ENCODE data around the gene RAD9A.
A peak's percentile ranks its signal among the peaks of the same experiment; 100 is the strongest.

RAD9A gene

DNA sequence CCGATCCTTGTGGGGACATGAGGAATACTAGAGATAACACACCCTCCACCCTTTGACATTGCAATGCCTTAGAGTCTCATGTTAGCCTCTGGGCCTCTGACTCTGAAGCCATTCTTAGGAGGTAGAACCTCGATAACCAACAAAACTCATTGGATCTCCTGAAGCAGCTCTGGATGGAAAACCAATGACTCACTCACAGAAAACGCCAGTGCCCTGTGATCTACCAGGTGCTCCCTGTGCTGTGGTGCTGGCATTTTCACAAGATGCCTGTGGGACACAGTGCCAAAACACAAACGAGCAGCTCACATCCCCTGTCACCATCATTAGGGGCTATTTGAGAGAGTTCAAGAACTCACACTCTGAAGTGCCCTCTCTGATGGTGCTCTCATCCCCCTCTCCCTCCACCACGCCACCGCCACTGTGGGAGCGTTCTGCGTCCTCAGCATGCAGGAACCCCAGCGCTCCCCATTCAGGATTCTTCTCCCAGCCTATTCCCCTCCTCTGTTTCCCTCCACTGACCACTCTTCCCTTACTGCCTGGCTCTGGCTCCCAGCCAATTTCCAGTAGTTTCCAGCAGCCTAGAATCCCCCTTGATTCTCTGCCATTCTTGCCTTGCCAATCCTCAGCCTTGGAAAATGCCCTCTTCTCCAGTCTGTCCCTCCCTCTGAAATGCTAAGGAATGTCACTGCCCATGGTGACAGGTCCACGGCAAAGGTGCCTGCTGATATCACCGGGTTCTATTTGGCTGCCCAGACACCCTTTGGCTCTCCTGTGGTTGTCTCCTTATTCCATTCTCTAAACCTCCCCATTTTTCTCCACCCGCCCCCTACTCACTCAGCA is 33.7 kb upstream of the RAD9A start:
- DNase-seq = no peak

DNA sequence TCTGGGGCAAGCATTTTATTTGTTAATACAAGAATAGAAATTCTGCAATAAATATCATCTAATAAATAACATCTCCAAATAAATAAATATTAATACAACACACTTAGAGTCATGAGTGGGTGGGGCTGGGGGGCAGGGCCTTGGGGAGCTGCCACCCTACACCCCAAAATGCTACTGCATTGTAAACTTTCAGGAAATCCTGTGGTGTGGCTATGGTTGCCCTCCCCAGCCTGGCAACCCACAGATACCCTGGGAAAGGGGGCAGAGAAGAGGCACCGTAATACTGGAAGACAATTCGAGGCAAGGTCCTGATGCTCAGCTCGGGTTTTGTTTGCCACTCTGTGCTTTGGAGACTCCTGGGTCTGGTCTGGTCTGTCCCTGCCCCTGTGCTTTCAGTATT is 27.6 kb upstream of the RAD9A start:
- DNase-seq = no peak

DNA sequence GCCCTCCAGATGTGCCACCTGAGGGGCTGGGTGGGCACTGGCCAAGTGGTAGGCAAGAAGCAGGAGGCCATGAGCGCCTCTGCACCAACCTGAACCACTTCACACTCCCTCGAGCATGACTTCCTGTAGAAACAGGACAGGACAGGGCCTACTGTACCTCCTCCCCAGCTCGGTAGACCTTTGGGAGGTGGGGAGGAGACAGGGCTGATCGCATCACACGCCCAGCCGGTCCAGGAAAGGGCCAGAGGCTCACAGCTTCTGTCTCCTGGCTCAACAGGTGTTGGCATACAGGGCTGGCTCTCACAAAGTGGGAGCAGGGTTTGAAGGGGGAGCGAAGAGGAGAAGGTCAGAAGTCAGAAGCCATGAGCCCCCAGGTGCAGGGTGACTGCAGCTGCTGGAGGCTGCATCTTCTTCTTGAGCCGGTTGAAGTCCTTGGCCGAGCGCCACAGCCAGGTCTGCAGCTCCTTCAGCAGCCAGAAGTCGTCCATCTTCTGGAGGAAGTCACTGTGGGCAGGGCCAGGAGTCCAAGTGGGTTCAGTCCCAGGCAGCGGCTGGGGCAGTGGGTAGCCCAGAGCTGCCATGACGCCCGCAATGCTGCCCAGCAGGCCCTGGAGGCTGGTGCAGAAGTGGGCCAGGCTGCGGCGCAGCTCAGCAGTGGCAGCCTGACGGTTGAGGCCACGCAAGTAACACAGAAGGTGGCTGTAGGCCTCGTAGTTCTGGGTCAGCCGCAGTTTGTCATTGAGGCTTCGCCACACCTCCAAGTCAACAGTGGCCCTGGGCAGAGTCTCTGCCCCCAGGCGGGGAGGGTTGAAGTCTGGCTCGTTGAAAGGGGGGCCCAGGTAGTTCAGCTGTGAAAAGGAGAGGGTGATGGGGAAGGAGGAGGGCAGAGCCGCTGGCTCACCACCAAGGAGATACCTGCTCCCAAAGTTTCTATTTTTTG is 26.7 kb upstream of the RAD9A start:
- no peak for DNase-seq

DNA sequence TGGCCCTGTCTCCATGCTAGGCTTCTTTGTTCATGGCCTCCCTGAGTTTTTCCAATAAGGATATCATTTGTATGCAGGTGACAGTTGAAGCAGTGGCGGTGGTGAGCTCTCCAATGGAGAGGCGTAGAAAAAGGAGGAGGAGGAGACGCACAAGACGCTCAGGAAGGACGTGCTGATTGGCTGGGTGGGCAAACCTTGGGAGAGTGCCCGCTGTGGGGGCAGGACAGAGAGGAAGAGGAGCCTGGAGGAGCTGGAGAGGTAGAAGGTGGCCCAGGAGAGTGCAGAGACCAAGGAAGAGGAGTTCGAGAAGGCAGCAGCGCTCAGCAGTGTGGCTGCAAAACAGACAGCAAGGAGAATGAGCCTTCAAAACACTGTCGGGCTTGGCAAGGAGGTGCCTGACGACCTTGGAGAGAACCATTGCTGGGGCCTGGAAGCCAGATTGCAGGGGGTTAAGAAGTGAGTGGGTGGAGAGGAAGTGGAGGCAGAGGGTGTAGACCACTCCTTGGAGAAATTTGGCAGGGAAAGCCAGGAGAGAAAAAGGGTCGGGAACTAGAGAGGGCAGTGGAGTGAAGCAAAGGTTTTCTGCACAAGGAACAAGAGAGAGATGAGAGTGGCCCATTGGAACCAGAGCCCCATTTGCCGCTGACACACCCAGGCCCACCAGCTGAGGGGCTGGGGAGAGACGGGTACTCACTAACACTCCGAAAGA is 25.9 kb upstream of the RAD9A start:
- no peak for DNase-seq

DNA sequence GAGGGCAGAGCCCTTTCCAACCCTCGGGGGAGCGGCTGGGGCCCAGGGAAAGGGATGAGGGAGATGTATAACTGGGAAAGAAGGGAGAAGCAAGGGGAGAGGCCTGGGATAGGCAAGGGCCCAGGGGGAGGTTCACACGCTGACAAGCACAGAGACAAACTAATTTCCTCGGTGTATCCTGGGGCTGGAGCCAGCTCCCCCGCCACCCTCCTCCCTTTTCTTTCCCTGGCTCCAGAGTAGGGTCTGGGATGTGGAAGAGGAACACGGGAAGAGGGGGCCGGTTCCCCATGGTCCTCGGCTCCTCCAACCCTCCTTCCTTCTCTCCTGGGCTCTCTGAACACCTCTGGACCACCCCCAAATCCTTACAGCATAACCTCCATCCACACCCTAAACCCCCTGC is 25.2 kb upstream of the RAD9A start:
- DNase-seq = no peak

DNA sequence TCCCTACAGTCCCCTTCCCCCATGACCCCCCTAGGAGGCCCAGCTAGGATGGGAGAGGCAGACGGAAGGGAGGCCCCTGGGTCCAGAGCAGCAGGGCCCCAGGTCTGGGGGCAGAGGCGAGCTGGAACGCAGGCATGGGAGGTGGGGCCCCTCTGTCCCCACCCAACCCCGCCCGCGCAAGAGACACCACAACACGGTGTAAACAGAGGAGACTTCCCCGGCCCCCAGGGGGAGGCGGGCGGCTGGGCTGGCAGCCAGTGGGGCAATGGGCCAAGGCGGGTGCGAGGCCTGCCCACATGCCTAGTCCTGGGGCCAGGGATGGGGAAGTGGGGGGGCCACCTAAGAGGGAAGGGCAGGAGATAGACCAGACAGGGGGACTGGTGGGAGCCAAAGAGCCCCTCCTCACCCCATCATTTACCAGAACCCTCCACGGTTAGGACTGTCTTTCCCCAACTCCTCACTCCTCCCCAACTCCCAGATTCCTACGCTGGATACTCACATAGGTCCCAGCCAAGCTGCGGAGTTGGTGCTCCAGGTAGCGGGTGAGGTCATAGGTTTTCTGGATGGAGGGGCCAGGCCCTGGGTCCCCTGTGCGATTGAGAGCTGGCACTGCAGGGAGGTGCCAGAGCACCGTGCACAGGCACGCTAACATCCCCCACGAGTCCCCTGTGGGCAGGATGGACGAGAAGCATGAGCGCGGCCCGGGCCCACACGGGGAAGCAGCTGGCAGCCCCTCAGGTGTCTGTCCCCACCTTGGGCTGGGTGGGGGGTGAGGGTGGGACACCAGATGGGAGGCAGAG is 24.6 kb upstream of the RAD9A start:
- DNase-seq = no peak

DNA sequence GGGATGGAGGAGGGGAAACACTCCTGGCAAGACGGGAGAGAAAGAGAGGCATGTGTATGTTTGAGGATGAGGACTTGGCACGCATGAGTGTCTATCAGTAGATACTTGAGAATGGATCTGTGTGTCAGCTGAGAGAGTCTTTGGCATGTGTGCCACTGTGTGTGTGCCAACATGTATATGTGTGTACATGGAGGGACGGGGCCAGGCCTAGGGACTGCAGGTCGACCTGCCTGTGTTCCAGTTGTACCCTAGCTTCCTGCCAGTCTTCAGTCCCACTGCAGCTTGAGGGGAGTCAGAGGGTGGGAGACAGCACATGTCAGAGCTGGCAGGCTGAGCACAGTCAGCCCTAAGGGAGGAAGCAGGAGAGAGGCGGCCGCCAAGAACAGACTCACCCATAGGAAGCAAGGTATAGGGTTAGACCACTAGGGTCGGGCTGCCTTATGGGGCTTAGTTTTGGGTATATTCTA is 24.0 kb upstream of the RAD9A start:
- DNase-seq = no peak

DNA sequence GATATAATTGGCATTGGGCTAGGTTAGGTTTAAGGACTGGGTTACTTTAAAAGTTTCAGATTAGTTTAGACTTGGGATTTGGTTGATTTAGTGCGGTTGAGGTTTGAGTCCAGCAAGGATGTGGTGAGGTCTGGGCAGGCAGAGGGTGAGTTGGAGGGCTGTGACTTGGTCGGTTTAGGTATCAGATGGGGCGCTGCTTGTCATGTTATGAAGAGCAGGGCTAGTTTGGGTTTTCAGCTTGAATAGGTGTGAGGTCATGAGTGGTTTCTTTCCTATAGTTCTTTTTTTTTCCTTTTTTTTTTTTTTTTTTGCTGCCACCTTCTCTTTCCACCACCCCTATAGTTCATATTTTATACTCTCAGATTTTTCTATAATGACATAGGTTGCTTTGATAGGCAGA is 23.2 kb upstream of the RAD9A start:
- DNase-seq = no peak

DNA sequence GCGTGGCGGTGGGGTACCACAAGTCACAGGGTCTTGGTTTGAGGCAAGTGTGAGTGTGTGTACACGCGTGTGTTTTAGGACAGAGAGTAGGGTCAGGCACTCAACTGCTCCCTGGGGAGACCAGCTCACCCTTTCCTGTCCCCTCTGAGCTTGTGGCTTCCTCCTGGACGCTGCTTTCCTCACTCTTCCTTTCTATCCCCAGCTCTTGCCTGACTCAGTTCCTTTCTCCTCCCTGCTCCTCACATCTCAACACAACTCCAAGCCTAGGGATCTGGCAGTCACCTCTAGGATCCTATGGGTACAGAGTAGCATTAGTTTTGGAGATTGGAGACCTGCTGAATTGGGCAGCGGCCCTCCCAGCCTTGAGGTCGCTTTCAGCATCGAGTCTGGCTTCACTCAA is 22.5 kb upstream of the RAD9A start:
- DNase-seq = no peak

DNA sequence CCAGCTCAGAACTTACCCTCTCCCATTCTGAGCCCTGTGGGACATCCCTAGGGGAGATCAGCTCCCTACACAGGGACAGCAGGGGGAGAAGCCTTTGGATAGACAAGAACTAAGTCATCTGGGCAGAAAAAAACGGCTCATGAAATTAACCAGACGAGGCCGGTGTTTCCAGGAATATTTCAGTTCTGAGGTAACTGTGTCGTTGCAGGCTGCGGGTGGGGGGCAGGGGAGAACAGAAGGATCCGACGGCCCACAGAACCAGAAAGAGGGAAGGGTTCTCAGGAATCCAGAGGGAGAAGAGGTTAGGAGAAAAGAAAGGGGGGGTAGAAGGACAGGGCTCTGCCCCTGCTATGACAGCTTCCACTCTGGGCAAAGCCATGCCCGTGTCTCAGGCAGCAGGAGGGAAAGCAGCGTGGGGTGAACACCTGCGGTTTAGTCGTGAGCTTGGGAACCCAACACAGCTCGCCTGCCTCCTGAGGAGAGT is 21.9 kb upstream of the RAD9A start:
- no peak for DNase-seq

DNA sequence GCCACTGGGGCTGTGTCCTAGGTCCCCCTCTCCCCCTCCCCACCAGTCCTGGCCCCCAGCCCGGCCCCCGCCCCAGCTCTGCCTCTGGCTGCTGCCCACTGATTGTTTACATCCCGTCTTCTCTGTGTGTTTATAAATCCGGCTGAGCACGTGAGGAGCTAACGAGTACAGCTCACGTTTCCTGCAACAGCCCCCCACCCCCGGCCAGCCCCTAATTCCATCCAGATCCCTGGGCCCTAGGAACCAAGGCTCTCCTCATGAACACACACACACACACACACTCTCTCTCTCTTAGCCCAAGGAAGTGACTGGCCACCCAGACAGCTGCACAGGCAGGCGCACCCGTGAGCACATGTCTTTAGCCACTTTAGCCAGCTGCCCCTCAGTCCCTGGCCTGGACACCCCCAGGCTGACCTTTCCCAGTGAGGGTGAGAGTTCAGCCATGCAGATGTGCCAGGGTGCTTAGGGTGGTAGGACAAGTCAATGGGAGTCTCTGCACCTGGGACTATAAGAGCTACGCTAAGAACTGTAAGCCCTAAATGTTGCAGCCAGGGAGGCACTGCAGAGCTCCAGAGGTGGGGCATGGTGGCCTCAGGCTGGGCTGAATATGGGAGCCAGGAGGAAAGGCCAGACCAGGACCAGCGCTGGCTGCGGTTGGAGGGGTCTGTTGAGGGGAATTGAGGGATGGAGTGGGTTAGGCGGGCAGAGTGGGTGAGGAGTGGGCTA is 21.3 kb upstream of the RAD9A start:
- DNase-seq = no peak

DNA sequence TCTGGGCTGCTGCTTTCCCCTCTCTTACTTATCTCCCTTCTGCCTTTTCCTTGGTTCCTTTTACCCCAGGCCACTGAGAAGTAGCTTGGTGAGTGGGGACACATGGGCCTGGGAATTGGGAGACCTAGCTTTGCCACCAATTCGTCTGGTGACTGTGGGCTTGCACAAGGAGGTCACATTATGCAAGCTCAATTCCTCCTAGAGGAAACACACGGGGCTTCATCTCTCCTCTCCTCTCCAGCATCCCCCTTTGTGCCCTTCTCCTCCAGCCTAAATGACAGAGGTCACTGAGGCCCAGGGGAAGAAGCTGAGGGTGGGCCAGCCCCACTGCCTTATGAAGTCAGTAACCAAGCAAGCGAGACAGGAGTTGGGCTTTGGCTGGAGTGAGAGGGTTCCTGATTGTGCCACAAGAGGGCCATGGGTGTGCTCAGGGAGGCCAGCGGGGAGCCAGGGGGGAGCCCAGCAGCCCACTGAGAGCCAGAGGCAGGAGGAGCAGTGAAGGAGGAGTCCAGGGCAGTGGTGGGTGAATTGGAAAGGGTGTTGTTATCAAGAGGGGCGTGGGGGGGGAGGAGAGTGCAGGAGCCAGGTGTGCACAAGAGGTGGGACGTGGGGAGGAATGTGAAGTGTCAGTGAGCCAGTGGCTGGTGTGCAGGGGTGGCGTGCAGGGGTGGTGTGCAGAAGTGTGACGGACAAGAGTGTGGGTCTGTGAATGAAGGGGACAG is 20.4 kb upstream of the RAD9A start:
- peak; percentile 61 to 79 for DNase-seq

DNA sequence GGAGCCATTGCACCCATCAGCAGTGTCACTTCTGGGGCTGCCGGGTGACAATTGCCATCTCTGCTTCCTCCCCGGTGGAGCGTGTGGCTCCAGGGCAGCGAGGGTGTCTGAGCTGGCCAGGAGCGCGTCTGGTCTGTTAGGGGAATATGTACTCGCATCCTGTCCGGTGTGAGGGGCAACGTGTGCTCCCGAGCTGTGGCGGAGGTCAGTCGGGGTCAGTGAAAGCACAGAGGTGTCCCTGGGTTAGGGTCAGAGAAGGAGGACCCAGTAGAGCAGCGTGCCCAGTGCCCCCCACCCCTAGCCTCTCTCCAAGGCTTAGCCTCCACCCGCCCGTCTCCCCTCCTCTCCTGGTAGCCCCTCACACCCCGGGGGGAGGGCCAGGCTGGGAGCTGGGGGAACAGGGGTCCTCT is 19.9 kb upstream of the RAD9A start:
- no peak for DNase-seq

DNA sequence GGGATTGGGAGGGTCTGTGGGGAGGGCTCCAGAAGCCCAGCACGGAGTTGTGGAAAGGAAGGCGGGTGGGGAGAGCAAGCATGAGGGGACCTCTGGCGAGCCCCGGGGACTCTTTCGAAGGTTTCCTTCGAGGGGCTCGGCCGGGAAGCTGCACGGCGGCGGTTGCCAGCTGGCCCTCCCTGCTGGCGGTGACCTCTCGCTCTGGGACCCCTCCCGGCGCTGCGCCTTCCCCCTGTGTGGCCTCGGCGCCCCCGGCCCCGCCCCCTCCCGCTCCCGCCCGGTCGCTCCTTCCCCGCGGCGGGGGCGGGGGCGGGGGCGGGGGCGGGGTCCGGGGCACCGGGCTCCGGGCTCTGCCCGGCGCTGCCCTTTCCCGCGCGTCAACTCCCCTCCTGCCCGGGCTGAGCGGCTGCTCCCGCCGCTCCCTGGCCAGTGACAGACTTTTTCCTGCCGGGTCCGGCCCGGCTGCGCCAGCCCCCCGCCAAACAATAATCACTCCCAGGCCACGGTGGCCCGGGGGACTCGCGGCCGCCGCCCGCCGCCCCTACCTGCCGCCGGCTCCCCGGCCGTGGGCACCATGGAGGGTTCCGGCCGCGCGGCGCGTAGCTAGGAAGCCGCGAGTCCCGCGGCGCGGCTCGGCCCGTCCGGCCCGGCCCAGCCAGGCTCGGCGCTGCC is 19.3 kb upstream of the RAD9A start:
- no peak for DNase-seq

DNA sequence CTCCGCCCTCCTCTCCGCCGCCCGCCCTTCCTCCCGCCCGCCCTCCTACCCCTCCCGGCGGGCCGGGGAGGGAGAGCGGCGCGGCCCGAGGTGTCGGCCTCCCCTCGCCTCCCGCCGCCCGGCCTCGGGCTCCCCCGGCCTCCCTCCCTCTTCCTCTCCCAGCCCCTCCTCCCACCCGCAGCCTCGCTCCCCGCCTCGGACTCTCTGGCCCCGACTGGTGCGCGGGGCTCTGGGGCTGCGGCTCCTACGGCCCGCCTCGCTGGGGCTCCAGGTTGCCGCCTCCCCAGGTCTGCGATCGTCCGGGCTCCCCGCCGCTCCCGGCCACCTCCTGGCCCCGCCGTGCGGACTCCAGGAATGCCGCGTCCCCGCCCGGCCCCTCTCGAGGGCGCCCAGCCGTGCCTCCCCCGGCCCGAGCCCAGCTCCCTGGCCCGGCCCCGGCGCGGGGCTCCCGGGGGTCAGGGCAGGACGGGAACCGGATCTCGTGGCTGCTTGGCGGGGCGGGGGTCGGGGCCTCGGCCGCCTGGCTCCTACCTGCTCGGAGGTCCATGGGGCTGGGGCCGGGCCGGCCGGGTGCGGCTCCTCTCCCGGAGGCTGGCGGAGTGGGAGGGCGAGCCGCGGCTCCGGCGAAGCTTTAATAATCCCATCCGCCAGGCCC is 18.7 kb upstream of the RAD9A start, which contains the start of gene CLCF1:
TSS of gene CLCF1 (minus strand) at position 606 of the 655 bp plus-strand sequence. CDS start at position 547, 59 bp downstream.
- DNase-seq = peak; percentile 17 to 19

DNA sequence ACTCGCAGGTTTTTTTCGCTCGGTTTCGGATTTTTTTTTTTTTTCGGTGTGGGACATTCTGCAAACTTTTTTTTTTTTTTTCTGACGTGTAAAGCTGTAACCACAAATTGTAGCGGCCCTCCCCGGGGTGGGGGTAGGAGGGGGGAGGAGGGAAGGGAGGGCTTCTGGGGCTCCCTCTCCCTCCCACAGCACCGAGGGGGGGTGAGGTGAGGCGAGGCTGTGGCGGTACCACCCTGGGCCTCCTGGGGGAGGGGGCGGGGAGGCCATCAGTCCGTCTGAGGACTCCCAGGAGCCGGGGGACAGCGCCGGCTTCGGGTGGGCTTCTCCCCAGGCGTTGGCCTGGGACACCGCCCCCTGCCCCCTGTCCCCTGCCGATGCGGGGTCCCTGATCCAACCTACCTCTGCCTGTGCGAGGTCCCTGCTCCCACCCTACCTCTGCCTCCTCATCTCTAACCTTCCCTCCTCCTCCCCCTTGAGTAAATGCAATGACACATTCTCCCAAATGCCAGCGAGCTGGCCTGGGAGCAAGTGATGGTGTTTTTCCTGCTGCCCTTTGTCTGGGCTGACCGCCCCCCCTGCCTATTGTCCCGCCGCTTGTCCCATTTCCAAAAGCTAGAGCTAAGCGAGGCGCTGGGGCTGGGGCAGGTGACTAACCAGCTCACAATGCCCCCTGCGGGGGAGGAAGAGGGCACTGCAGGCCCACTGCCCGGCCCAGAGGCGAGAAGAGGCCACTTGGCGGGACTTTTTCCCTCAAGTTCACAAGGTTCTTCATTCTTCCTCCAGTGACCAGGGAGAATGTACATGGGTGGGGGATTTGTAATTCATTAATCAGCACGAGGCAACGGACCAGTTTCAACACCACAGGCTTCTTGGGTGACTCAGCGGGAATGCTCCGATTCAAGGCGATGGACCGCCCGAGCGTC is 17.9 kb upstream of the RAD9A start:
- DNase-seq = peak; percentile 42 to 53

DNA sequence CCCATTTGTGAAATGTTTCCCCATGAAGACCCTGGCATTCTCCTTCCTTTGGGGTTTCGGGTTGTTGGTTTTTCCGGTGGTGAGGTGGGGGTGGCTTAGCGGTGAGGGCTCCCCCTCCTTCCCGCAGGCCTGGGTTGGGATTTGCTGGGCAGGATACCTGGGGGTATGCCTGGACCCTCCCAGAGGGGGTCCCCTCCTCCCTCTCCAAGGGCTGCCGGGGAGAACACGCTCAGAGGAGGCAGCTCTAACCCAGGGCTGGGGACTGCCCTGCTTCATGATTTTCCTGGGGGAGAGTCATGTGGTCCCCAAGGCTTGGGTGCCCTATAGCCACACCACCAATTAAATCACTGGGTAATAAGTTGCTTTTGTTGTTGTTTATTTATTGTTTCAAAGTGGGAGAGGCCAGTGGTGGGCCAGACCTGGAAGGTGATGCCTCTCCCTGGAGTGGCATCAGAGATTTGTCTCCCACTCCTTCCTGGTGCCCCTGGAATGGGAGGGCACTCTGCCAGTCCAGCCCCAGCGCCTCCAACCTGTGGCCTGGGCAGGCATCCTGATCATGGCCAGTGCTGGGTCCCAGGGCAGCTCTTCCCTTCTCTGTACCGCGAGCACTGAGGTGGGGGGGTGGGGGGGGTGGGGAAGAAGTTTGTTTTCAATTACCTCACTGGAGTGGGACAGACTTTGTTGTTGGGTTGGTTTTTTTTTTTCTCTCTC is 17.1 kb upstream of the RAD9A start:
- no peak for DNase-seq

Measured in Kasumi-1 (cell line).